A549 treated with ZK216348 at 1 μM for 4 hours (cell line): ENCODE data around the gene LRRC45. TPM values are rescaled to one million over a fixed set of nuclear protein-coding genes. Genes with fewer than 3 reads are reported as not detected.

Experiments
- total RNA-seq: library from RNA; stranded (reverse); fragments of 200-300 nt; extraction: Qiagen RNA extraction; gene quantifications from 5 replicates; pipeline ENCODE4 v1.2.3, GENCODE V29; 2022; ENCODE audit warnings: low read depth

Gene LRRC45
- total RNA-seq: 8.8 to 17.9 TPM (median 15.3 TPM) in 5 replicates

DNA sequence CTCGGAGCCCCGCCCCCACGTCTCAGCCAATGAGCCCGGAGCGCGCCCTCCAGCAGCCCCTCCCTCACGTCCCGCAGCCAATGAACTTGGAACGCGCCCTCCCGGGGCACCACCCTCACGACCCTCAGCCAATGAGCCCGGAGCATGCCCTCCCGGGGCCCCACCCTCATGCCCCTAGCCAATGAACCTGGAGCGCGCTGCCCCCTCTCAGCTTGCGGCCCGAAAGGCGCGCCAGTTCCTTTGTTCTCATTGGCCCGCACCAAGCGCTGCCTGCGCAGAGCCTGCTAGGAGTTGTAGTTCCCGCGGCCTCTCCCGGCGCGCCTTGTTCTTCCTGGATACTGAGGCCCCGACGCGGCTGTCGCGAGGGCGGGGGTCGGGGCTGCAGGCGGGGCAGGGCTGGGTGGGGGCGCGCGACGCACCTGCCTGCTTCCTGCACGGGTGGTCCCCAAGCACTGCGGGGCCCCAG lies at the start of gene LRRC45:
LRRC45 (plus strand) TSS at position 325 of the 466 bp plus-strand sequence. CDS start 339 bp downstream, outside the sequence.

GRCh38 chr17:81977211-81977808 lies 45.8 kb upstream of the LRRC45 start, which contains the start of gene ASPSCR1:
Gene ASPSCR1, plus strand, starts transcription at chr17:81977629. Its CDS starts 18 bp downstream, at chr17:81977647.

DNA sequence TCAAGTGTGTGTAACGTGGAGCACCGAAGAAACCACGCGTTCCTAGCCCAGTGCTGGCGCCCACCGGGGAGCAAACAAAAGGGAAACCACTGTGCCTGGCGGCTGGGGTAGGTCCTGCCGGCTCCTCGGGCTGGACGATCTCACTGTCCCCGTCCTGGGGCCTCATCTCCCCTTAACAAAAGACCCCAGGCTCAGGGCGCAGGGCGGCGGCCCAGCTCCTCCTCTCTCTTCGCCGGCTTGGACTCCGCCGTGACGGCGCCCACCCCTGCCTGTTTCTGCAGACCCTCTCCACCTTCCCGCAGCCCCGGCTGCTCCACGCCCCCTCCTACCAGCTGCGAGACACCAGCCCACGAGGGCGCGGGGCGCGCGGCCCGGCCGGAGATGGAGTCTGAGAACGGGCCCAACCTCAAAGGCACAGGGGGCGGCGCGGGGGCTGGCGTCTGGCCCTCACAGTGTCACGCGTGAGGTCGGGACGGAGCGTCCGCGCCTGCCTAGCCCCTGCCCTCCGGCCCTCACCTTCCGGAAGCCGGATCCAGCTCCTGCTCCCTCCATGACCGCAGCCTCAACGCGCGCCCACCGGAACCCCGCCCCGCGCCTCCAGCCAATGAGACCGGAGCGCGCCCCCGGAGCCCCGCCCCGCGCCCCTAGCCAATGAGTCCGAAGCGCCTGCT lies 660 bp upstream of the LRRC45 start, which contains the start of gene CENPX:
CENPX (minus strand) TSS at position 569 of the 671 bp plus-strand sequence; CDS start at position 552, 17 bp downstream.

DNA sequence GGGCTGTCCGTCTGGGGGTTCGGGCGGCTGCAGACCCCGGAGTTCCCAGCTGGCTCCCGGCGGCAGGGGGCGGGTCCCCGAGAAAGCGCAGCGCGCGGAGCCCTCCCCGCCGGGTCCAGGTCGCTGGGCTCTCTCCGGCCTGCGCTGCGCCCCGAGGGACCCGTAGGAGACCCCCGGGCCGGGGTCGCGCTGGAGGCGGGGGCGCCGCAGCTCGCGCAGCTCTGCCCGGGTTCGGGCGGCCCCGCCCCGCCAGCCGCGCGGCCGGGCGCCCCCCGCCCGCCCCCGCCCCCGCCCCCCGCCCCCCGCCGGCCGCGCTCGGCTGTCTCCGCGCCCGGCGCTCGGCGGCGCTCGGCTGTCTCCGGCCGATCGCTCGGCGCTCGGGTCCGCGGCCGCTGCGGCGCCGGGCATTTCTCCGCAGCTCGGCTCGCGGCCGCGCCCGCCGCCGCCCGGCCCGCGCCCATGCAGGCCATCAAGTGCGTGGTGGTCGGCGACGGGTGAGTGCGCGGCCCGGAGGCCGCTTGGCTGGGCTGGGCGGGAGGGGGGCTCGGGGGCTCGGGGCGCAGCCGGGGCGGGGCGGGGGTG lies 8.3 kb downstream of the LRRC45 start, which contains the start of gene RAC3:
RAC3 (plus strand) TSS at position 376 of the 582 bp plus-strand sequence; CDS start at position 460, 84 bp downstream.

DNA sequence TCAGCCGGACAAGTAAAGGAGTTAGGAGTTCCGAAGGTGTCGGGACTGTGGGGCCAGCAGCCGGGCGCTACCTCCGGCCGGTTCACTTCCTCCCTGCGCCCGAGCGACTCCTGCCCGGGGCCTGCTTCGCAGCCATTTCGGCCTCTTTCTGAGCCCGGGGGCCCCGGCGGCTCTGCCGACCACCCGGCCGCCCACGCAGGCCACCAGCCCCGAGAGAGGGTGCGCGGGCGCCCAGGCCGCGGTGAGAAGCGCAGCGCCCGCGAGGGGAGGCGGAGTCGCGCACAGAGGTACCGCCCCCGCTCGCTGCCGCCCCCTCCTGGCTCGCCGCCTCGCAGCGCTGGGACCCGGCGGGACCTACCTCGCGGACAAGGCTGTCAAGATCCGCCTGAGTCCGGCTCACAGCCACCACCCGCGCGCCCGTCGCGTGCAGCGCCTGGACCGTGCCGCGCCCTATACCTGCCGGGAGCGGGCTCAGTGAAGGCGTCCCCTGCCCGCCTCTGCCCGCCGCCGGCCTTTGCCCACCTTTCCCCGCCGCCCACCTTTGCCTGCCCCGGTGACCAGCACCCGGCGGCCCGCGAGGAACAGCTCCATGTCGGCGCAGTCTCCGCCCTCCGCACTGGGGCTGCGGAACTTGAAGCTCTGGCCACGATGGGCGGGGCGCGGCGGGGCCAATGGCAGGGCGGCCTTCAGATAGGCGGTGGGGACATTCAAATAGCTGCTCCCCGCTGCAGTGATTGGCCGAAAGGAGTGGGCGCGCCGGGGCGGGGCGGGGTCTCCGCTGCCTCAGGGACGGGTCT lies 14.2 kb downstream of the LRRC45 start, which contains the start of gene DCXR:
DCXR (minus strand) TSS at position 606 of the 797 bp plus-strand sequence; CDS start at position 591, 15 bp downstream.

DNA sequence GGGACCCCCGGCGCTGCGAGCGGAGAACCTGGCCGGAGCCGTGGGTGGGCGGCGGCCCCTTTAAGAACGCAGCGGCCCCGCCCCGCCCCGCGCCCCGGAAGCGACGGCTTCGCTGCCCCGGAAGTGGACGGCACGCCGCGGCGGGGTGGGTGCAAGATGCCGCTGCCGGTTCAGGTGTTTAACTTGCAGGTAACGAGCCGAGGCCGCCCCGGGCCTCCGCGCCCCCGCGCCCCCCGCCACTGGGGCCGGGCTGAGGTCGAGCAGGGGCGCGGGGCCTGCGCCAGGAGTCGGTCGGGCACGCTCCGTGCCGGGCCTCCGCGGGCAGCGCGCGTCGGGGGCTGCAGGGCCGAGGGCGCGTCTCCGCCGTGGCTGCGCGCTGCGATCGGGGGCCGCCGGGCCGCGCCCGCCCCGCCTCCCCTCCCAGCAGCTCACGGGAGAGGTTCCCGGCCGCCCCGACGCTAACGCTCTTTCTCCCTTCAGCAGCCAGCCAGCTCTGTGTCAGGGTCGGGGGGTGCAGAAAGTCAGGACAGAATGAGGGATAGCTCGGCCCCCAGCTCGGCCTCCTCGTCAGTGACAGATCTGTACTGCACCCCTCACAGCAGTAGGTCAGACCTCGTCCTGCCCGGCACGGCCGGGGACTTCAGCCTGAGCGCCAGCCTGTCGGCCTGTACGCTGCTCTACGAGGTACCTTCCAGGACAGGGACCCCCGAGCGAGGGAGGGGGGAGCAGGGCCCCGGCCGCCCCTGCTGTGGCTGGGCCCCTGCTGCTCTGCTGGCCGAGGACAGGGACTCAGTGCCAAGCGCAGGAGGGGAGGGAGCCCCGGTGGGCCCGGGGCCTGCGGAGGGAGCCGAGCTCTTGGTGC lies 28.9 kb downstream of the LRRC45 start, which contains the start of the genes GPS1 and RFNG:
GPS1 (plus strand) TSS at position 123 of the 862 bp plus-strand sequence; CDS start at position 157, 34 bp downstream.
RFNG (minus strand) TSS at position 36 of the 862 bp plus-strand sequence. CDS start 45 bp downstream, outside the sequence.

GRCh38 chr17:82065638-82066303 lies 42.7 kb downstream of the LRRC45 start, which contains the start of gene DUS1L:
Gene DUS1L, minus strand, starts transcription at chr17:82065804. Its CDS starts 745 bp downstream, at chr17:82065059.

Other genes starting within 250 kb of the LRRC45 start
- 0.11 to 0.52 TPM (median 0.31 TPM) in 4 of 5 replicates, not detected in the other for gene GCGR, start 219.2 kb upstream of the LRRC45 start, total RNA-seq
- 70.3 to 110 TPM (median 93.6 TPM) in 5 replicates for gene MCRIP1, start 190.0 kb upstream of the LRRC45 start, total RNA-seq
- gene PPP1R27, start 188.3 kb upstream of the LRRC45 start, total RNA-seq: 0.15 TPM in 1 of 5 replicates, not detected in the others
- gene P4HB, start 162.8 kb upstream of the LRRC45 start, total RNA-seq: 698 to 774 TPM (median 714 TPM) in 5 replicates
- gene ARHGDIA, start 152.0 kb upstream of the LRRC45 start, total RNA-seq: 606 to 641 TPM (median 628 TPM) in 5 replicates
- 164 to 260 TPM (median 251 TPM) in 5 replicates for gene ALYREF, start 131.7 kb upstream of the LRRC45 start, total RNA-seq
- gene ANAPC11, start 131.6 kb upstream of the LRRC45 start, total RNA-seq: 168 to 294 TPM (median 269 TPM) in 5 replicates
- gene NPB, start 121.1 kb upstream of the LRRC45 start, total RNA-seq: 0.44 to 0.65 TPM (median 0.58 TPM) in 4 of 5 replicates, not detected in the other
- 14.4 to 18.1 TPM (median 16.1 TPM) in 5 replicates for gene PCYT2, start 111.9 kb upstream of the LRRC45 start, total RNA-seq
- gene SIRT7, start 105.1 kb upstream of the LRRC45 start, total RNA-seq: 26.8 to 48.2 TPM (median 44.3 TPM) in 5 replicates
- 23.8 to 45.5 TPM (median 38.0 TPM) in 5 replicates for gene MAFG, start 95.6 kb upstream of the LRRC45 start, total RNA-seq
- gene PYCR1, start 86.0 kb upstream of the LRRC45 start, total RNA-seq: 45.0 to 90.7 TPM (median 84.5 TPM) in 5 replicates
- not detected in 5 replicates for gene MYADML2, start 76.1 kb upstream of the LRRC45 start, total RNA-seq
- 0.29 to 0.66 TPM (median 0.49 TPM) in 4 of 5 replicates, not detected in the other for gene NOTUM, start 62.1 kb upstream of the LRRC45 start, total RNA-seq
- 16.0 to 28.1 TPM (median 27.1 TPM) in 5 replicates for gene ASPSCR1, start 45.7 kb upstream of the LRRC45 start, total RNA-seq
- 139 to 201 TPM (median 179 TPM) in 5 replicates for gene CENPX, start 427 bp upstream of the LRRC45 start, total RNA-seq
- 21.9 to 40.8 TPM (median 38.8 TPM) in 5 replicates for gene RAC3, start 8.4 kb downstream of the LRRC45 start, total RNA-seq
- 57.4 to 102 TPM (median 94.1 TPM) in 5 replicates for gene DCXR, start 14.4 kb downstream of the LRRC45 start, total RNA-seq
- gene RFNG, start 28.5 kb downstream of the LRRC45 start, total RNA-seq: 13.5 to 28.2 TPM (median 22.6 TPM) in 5 replicates
- gene GPS1, start 28.6 kb downstream of the LRRC45 start, total RNA-seq: 77.3 to 147 TPM (median 138 TPM) in 5 replicates
- 66.4 to 156 TPM (median 150 TPM) in 5 replicates for gene DUS1L, start 42.5 kb downstream of the LRRC45 start, total RNA-seq
- gene FASN, start 74.9 kb downstream of the LRRC45 start, total RNA-seq: 63.0 to 155 TPM (median 144 TPM) in 5 replicates
- 15.5 to 28.9 TPM (median 27.5 TPM) in 5 replicates for gene CCDC57, start 189.5 kb downstream of the LRRC45 start, total RNA-seq
- gene SLC16A3, start 205.7 kb downstream of the LRRC45 start, total RNA-seq: 65.3 to 167 TPM (median 146 TPM) in 5 replicates